ENCODE data around the gene WFIKKN2. TPM values are rescaled to one million over a fixed set of nuclear protein-coding genes. Genes with fewer than 3 reads are reported as not detected.

Gene WFIKKN2
- polyA plus RNA-seq, 2 of the 4 experiments (the other 2 are of a cell fraction): not detected

DNA sequence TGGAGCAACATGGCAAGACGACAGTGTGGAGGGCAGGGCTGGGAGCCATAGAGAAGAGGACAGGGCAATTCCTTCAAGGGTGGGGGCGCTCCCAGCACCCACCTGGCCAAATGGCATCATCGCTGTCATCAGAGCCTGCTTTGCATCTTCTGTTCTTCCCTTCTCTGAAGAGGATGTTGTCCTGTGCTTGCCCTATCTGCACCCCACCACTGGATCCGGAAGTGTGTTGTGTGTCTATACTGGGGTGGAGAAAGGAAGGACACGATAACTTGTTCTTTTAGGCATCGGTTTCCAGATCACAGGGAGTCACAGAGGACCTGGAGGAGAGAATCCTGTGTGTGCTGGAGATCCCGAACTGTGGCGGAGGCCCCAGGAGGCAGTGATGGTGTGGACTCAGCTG, 42.4 kb upstream of the WFIKKN2 start:
- FAIRE-seq (no peak), DNase-seq (ENCODE audit: low read depth in 1 of 2, low spot score in 1 of 2) (no peak), ATAC-seq (no peak)
- TF ChIP-seq, protein P1, sequence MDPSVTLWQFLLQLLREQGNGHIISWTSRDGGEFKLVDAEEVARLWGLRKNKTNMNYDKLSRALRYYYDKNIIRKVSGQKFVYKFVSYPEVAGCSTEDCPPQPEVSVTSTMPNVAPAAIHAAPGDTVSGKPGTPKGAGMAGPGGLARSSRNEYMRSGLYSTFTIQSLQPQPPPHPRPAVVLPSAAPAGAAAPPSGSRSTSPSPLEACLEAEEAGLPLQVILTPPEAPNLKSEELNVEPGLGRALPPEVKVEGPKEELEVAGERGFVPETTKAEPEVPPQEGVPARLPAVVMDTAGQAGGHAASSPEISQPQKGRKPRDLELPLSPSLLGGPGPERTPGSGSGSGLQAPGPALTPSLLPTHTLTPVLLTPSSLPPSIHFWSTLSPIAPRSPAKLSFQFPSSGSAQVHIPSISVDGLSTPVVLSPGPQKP (IDR thresholded peaks at IDR 0.05; ENCODE audit: low read depth, low read length): no peak
- TF ChIP-seq, protein P2, sequence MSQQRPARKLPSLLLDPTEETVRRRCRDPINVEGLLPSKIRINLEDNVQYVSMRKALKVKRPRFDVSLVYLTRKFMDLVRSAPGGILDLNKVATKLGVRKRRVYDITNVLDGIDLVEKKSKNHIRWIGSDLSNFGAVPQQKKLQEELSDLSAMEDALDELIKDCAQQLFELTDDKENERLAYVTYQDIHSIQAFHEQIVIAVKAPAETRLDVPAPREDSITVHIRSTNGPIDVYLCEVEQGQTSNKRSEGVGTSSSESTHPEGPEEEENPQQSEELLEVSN (IDR thresholded peaks at IDR 0.05; ENCODE audit: borderline replicate concordance, low read depth): no peak
- TF ChIP-seq KDM5A (IDR thresholded peaks at IDR 0.05): no peak
- POLR2A ChIA-PET: no interaction called here
- H3K27ac ChIP-seq: no peak overlapping the region
- H3K9me3 ChIP-seq: no peaks in the 10 kb centered on the region
- CTCF ChIA-PET: interaction anchor here (1.2 to 4.0 kb wide), 2 partner anchors 10 to 24 kb away, joined by 3 to 28 read pairs; no protein-coding TSS in a partner anchor
- 72% methylated on average over 8 of the region's 8 CpGs for WGBS (ENCODE audit: missing lambda C conversion rate)
- H3K4me1 ChIP-seq: no peaks in the 10 kb centered on the region
- H3K4me2 ChIP-seq: no peak overlapping the region
- H3K4me3 ChIP-seq: no peak overlapping the region

DNA sequence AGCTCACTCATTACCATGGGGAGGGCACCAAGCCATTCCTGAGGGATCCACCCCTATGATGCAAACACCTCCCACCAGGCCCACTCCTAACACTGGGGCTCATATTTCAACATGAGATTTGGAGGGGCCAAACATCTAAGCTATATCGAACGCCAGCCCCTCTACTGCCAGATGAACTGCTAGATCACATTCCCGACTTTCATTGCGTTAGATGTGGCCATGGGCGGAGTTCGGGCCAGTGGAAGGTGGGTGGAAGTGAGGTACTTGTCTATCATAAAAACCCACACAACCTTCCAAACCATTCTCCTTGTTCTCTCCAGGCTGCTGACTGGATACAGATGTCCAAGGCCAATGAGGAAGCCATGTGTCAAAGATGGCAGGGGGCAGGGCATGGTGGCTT, 41.0 kb upstream of the WFIKKN2 start:
- Histone ChIP-seq H3K4me3 (no peak overlapping the region), H3K27ac (no peak overlapping the region), H3K4me1 (no peaks in the 10 kb centered on the region), H3K4me2 (no peak overlapping the region), H3K9me3 (no peaks in the 10 kb centered on the region)
- TF ChIP-seq NPAS2 (CRISPR knock-in tag; IDR thresholded peaks at IDR 0.05; ENCODE audit: borderline replicate concordance) (no peak), KDM5A (IDR thresholded peaks at IDR 0.05) (no peak), ZNF302 (CRISPR knock-in tag; IDR thresholded peaks at IDR 0.05) (no peak), FOXS1 (CRISPR knock-in tag; IDR thresholded peaks at IDR 0.05) (no peak), SMC3 (IDR thresholded peaks at IDR 0.05) (no peak), TFCP2L1 (CRISPR knock-in tag; IDR thresholded peaks at IDR 0.05) (no peak), CEBPB (IDR thresholded peaks at IDR 0.05) (no peak), NR3C1 (IDR thresholded peaks at IDR 0.05) (no peak)
- TF ChIP-seq, protein P3, sequence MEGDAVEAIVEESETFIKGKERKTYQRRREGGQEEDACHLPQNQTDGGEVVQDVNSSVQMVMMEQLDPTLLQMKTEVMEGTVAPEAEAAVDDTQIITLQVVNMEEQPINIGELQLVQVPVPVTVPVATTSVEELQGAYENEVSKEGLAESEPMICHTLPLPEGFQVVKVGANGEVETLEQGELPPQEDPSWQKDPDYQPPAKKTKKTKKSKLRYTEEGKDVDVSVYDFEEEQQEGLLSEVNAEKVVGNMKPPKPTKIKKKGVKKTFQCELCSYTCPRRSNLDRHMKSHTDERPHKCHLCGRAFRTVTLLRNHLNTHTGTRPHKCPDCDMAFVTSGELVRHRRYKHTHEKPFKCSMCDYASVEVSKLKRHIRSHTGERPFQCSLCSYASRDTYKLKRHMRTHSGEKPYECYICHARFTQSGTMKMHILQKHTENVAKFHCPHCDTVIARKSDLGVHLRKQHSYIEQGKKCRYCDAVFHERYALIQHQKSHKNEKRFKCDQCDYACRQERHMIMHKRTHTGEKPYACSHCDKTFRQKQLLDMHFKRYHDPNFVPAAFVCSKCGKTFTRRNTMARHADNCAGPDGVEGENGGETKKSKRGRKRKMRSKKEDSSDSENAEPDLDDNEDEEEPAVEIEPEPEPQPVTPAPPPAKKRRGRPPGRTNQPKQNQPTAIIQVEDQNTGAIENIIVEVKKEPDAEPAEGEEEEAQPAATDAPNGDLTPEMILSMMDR (IDR thresholded peaks at IDR 0.05): no peak
- TF ChIP-seq, protein P4, sequence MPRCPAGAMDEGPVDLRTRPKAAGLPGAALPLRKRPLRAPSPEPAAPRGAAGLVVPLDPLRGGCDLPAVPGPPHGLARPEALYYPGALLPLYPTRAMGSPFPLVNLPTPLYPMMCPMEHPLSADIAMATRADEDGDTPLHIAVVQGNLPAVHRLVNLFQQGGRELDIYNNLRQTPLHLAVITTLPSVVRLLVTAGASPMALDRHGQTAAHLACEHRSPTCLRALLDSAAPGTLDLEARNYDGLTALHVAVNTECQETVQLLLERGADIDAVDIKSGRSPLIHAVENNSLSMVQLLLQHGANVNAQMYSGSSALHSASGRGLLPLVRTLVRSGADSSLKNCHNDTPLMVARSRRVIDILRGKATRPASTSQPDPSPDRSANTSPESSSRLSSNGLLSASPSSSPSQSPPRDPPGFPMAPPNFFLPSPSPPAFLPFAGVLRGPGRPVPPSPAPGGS (IDR thresholded peaks at IDR 0.05): no peak
- no peak for FAIRE-seq
- no peak for DNase-seq (ENCODE audit: low read depth in 1 of 2, low spot score in 1 of 2)
- 91% methylated on average over 6 of the region's 6 CpGs for WGBS (ENCODE audit: missing lambda C conversion rate)
- ChIA-PET CTCF (interaction anchor here (1.2 to 10.5 kb wide), 5 partner anchors 10 to 58 kb away, joined by 3 to 114 read pairs (median 28); no protein-coding TSS in a partner anchor), POLR2A (no interaction called here)
- no peak for ATAC-seq

DNA sequence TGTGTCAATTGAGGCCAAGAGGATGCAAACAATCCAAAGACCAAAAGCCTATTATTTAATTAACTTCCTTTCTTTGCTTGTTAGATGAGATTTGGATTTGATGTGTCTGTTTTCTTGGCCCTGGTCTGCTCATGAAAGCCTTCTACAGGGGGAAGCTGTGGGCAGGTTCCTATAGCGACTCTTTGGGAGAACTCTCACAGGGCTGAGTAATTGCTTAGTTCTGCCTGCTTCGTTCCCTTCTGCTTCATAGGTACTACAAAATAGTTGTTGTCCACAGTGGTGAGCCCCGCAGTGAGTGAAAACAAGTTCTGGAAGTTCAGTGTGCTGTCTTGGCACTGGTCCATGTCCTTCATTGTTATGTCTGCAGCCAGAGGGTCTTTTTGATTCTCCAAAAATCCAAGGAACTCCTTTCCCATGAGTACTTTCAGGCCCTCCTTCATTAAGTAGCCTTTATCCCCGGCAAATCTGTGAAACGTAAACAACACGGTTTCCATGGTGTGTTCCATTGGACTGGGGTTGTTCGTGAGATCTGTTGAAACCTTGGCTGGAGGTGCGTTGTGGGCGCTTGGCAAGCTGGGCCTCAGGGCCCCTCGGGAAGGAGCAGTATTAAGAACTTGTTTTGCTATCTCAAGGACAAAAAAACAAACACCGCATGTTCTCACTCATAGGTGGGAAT, 38.1 kb upstream of the WFIKKN2 start:
- Histone ChIP-seq H3K9me3 (no peaks in the 10 kb centered on the region), H3K27ac (no peak overlapping the region), H3K4me3 (no peak overlapping the region), H3K4me2 (no peak overlapping the region), H3K4me1 (no peaks in the 10 kb centered on the region)
- ATAC-seq (no peak), DNase-seq (ENCODE audit: low read depth in 1 of 2, low spot score in 1 of 2) (no peak), FAIRE-seq (no peak)
- ChIA-PET POLR2A (no interaction called here), CTCF (interaction anchor here (0.9 to 10.5 kb wide), 6 partner anchors 10 to 159 kb away, joined by 3 to 114 read pairs (median 16); no protein-coding TSS in a partner anchor)
- no peak for TF ChIP-seq TP53 (CRISPR knock-in tag; IDR thresholded peaks at IDR 0.05)
- TF ChIP-seq RNF2 (IDR thresholded peaks at IDR 0.05; ENCODE audit: borderline replicate concordance, low read depth): no peak
- TF ChIP-seq, protein P5, sequence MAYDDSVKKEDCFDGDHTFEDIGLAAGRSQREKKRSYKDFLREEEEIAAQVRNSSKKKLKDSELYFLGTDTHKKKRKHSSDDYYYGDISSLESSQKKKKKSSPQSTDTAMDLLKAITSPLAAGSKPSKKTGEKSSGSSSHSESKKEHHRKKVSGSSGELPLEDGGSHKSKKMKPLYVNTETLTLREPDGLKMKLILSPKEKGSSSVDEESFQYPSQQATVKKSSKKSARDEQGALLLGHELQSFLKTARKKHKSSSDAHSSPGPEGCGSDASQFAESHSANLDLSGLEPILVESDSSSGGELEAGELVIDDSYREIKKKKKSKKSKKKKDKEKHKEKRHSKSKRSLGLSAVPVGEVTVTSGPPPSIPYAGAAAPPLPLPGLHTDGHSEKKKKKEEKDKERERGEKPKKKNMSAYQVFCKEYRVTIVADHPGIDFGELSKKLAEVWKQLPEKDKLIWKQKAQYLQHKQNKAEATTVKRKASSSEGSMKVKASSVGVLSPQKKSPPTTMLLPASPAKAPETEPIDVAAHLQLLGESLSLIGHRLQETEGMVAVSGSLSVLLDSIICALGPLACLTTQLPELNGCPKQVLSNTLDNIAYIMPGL (CRISPR knock-in tag; IDR thresholded peaks at IDR 0.05; ENCODE audit: borderline replicate concordance): no peak
- TF ChIP-seq, protein P6, sequence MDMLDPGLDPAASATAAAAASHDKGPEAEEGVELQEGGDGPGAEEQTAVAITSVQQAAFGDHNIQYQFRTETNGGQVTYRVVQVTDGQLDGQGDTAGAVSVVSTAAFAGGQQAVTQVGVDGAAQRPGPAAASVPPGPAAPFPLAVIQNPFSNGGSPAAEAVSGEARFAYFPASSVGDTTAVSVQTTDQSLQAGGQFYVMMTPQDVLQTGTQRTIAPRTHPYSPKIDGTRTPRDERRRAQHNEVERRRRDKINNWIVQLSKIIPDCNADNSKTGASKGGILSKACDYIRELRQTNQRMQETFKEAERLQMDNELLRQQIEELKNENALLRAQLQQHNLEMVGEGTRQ (IDR thresholded peaks at IDR 0.05): no peak
- TF ChIP-seq ZC3H11A (IDR thresholded peaks at IDR 0.05): no peak
- TF ChIP-seq, protein P1 (IDR thresholded peaks at IDR 0.05; ENCODE audit: low read depth, low read length): no peak
- TF ChIP-seq, protein P2 (IDR thresholded peaks at IDR 0.05; ENCODE audit: borderline replicate concordance, low read depth): no peak
- TF ChIP-seq NPAS2 (CRISPR knock-in tag; IDR thresholded peaks at IDR 0.05; ENCODE audit: borderline replicate concordance): no peak
- TF ChIP-seq JUNB (IDR thresholded peaks at IDR 0.05): no peak
- WGBS (ENCODE audit: missing lambda C conversion rate): 79% methylated on average over 11 of the region's 11 CpGs

Data from A549 (cell line).